ENCODE measurements around the gene CPTP.

DNA sequence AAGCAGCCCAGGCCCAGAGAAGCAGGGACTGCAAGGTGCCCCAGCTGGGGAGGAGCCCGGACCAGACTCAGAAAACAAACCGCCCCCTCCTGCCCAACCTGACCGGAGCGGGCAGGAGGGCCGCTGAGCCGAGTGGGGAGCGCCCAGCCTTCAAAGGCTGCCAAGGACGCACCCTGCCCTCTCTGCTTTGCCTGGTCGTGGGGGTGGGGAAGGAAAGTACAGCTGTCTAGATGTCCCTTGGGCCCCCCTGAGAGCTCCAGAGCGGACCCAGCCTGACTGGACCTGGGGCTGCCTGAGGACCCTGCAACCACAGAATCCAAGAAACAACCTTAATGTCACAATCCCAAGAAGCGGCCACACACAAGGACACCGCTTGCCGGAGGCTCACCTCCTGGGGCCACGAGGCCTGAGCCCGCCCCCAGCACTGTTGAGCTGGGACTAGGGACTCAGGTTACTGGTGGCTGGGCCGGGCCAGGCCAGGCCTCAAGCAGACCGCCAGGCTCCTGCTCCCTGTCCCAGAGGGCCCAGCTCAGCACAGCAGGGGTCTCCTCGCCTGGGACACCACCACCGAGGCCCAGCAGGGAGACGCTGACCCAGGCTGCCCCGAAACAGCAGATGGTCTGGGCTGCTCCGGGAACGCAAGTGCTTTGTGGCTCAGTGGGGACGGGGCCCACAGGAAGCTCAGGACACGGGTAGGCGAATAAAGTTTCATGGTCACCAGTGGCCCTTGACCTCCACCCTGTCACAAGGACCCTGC is 23.2 kb downstream of the CPTP start:
- no peak for TF ChIP-seq CTCF (IDR thresholded peaks at IDR 0.05; ENCODE audit: insufficient read depth, low read length, poor library complexity, severe bottlenecking)
- TF ChIP-seq EZH2phosphoT487 (conservative IDR thresholded peaks at IDR 0.05; ENCODE audit: low read length): no peak
